Activated CD8-positive, alpha-beta memory T cell treated with anti-CD3 and anti-CD28 coated beads for 48 hours (primary cell): ENCODE results near the gene RECK.
"Not testable (repeated sequence)": the region's sequence is repeated elsewhere in the genome, so short reads cannot be mapped to it uniquely, and the experiment has no call there.

Experiments
- DNase-seq, 3 experiments: peaks; one replicate each; pipeline ENCODE4 v3.0.0-alpha.2; 2020; ENCODE audit warnings: low read depth in 2 of 3, low spot score in 2 of 3

Gene RECK

GRCh38 chr9:36036780-36037548 is at the start of gene RECK:
RECK (plus strand) TSS chr9:36036913; CDS start chr9:36036999, 86 bp downstream.
- peak; percentile 72 to 84 (median 79) for DNase-seq

DNA sequence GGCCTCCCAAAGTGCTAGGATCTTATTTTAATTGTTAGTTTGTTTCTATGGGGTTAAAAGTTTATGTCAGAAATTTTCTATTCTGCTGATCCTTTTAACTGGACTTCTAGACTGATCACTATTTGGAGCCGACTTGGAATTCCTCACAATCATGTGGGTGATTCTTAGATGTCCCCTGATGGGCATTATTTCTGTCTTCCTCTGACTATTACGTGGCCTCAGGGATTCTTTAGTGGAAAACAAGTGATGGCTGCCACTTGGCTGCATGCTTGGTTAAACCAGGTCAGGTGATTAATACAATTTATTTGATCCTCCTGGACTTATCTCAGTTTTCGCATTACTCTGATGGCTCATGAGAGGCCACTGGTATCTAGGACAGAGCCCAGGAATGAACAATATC is 46.6 kb upstream of the RECK start:
- no peak for DNase-seq

GRCh38 chr9:35993136-35993535 is 43.6 kb upstream of the RECK start:
- not testable (repeated sequence) for DNase-seq

DNA sequence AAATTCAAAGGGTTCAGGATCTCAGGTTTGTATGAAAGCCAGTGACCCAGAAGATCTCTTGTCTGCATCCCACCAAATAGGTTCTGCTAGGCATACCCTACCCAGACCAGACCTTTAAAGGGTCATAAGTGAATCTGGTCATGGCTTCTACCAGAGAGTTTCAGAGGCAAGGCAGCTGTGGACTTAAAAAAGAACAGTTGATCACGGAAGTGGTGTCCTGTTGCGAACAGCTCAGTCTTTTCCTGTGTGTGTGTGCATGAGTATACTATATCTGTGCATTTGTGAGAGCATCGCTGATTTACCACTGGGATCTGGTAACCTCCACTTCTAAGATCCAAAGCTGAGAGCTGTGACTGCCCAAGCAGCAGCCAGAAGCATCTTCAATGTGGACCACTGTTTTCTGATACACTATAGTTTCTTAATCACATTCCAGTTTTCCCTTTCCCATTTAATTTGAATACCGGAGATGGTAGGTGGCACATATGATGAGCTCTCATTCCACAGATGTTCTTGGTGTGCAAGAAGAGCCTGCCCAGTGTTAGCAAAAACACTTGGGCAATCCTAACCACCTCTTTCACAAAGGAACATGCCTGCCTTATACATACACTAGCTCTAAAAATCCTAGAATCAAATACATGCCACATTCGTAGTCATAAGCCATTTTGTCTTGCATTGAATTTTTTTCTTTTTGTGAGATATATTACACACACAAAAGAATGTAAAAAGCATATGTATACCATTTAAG is 42.6 kb upstream of the RECK start:
- no peak for DNase-seq

DNA sequence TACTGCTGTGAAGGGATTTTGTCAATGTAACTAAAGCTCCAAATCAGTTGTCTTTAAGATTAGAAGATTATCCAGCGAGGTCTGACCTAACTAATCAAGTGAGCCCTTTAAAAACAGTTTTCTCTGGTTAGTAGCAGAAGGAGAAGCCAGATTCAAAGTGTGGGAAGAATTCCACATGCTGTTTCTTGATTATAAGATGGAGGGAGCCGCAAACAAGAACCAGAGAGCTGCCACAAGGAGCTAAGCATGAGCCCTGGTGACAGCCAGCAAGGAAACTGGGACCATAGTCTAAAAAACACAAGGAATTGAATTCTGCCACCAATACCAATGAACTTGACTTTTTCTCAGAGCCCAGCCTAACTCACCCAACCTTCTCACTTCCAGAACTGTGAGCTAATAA is 41.8 kb upstream of the RECK start:
- no peak for DNase-seq

DNA sequence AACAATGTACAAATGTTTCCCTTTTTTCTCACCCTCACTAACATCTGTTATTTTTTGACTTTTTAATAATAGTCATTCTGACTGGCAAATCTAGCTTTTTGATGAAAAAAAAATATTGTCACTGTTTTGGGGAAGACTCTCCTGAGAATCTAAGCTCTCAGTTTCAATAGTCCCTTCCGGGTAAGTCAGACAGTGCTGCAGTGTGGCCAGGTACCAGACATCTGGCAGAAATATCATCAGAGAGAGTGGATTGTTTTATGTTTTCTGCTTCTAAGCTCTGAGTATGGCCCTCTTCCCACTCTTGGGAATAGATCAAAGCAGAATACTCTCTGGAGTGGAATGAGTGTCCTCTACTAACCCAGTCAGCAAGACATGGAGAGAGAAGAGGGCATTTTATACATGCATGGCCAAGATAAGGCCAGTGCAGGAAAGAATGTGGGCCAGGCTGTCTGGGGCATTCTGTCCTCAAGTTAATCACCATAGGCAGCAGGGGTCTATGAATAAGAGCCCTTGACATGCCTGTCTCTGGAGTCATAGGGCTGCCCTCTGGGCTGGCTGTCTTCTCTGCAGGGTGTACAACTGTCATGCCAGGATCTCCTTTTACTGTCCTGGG is 40.2 kb upstream of the RECK start:
- DNase-seq = no peak

DNA sequence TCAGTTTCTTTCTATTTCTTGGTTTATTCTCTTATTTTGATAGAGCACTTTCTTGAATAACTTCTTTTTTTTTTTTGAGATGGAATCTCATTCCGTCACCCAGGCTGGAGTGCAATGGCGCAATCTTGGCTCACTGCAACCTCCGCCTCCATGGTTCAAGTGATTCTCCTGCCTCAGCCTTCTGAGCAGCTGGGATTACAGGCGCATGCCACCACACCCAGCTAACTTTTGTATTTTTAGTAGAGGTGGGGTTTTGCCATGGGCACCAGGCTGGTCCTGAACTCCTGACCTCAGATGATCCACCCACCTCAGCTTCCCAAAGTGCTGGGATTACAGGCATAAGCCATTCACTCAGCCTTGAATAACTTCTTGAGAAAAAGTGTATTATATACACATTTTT is 39.7 kb upstream of the RECK start:
- DNase-seq = not testable (repeated sequence)

GRCh38 chr9:35998333-35998732 is 38.4 kb upstream of the RECK start:
- no peak for DNase-seq

DNA sequence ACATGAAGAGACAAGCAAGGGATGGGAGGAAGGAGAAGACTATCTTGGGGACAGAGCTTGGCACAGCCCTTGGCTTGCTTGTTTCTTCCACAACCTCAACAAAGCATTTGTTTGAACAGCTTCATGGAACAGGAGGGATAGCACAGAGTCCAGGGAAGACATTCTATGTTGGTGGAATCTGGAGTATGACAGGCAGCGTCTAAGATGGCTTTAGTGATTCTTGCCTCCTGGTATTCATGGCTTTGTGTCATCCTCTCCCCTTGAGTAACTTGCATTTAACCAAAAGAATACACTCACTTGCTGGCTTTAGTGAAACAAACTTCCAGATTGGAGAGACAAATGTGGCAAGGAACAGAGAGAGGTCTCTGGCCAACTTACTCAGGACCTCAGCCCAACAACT is 30.8 kb upstream of the RECK start:
- no peak for DNase-seq

GRCh38 chr9:36006549-36007315 is 30.0 kb upstream of the RECK start:
- no peak for DNase-seq

DNA sequence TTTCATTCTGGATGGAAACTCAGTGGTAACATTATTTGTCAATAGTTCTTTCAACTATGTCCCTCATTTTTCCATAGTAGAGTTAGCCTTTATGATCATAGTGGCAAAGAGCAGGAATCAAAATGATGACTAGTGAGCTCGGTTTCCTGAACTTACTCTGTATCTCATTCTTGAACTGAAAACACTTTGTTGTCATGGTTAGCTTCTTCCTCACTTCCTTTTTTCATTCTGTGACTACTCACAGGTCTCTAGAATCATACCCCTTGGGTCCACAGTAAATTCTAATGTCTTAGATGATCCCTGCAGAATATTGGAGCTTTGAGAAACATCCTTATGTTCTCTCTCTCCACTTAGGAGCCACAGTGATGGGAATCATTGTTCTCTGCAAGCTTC is 29.4 kb upstream of the RECK start:
- DNase-seq = no peak

- DNase-seq = no peak
Measured at GRCh38 chr9:36007852-36008251, 28.9 kb upstream of the RECK start.

GRCh38 chr9:36008774-36009300 is 27.9 kb upstream of the RECK start:
- peak; percentile 4 to 41 (median 21) for DNase-seq

DNA sequence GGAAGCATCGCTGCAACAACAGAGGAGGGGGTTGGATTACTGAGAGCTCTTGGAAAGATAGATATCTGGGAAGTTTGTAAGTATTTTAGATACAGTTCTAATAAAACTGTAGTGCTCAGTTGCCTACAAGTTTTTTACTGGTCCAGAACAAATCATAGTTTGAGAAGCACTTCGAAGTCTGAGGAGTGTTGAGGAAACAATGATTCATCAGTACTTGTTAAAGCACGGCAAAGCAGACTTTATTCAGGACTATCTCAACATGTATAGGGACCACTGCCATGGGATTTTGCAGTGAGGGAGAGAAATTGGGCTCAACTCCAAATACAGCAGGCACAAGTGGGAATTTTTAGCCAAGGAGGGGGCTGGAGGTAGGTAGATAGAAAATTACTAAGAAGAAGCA is 25.3 kb upstream of the RECK start:
- no peak for DNase-seq

GRCh38 chr9:36017278-36017677 is 19.4 kb upstream of the RECK start:
- DNase-seq = no peak

DNA sequence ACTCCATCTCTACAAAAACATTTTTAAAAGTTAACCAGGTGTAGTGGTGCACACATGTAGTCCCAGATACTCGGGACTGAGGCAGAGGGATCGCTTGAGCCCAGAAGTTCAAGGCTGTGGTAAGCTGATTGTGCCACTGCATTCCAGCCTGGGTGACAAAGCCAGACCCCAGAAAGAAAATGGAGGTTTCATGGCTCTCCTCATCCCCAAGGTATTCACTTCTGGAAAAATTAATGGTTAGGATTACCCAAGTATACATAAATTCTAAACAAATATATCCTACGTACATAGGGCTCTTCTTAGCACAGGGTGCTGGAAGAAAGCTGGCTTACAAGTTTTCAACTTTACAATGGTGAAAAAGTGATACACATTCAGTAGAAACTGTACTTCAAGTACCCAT is 18.6 kb upstream of the RECK start:
- DNase-seq = no peak

GRCh38 chr9:36018891-36019720 is 17.6 kb upstream of the RECK start:
- DNase-seq = no peak

DNA sequence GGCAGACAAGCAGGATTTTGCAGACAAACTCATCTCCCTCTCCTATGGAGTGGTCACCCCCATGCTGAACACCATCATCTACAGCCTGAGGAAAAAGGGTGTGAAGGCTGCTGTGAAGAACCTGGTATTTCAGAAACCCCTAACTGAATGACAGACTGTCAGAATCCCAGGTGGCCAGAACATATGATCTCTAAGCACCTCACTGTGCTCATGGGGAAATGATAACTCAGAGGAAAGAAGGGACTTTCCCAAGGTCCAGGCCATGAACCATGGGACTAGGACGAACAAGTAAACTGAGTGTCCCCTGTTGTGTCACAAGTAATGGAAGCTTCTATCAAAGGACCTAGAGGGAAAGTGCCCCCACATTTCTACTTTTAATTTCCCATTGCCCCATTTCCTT is 14.7 kb upstream of the RECK start:
- DNase-seq = no peak

DNA sequence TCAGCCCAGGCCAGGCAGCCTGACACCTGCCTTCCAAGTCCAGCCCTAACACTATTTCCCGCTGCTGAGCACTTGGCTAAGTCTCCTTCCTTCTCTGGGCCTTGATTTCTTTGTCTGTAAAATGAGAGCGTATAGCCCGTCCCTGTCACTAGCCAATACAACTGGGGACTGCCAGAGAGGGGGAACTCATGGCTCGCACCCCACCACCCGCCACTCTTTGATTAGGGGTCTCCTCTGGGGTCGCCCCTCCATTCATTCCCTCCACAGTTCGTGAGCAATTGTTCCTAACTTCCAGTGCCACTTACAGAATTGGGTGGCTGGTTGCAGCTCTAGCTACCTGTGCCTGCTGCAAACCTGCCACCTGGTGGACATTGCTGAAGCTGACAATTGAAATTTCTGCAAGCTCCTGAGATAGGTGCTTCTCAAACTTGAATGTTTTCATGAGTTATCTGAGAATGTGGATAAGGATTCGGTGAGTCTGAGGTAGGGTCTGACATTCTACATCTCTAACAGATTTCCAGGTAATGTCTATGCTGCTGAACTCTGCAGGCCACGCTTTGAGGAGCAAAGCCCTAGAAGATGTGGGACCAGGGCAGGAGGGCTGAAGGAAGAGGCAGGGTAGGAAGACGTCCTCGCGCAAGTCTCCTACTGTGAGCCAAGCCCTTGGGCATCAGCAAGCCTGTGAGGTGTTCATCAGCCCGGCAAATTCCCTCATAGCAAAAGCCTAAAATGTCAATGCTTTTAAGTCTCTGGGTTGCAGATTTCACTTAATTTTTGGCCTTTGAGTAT is 13.3 kb upstream of the RECK start:
- DNase-seq = peak; percentile 15 to 23 (median 20)

DNA sequence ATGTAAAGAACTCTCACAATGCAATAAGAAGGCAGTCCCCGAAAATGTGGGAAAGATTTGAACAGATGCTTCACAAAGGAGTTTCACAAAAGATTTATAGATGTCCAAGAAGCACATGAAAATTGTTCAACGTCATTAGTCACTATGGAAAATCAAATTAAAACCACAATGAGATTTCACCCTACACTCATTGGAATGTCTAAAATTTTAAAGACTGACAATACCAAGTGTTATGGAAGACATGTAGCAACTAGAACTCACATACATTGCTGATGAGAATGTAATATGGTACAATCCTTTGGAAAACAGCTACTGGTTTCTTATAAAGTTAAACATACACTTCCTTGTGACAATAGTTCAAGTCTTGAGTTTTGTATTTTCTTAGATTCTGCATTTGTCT is 11.0 kb upstream of the RECK start:
- DNase-seq = no peak
